Subcutaneous abdominal adipose tissue (tissue), 5 donors: Measurements from ENCODE around the gene DBT.

Experiments
- H3K27ac ChIP-seq: one replicate; pipeline ENCODE4 v1.7.0; 2013; ENCODE audit warnings: low read depth, mild to moderate bottlenecking, inconsistent platforms, low read length, moderate library complexity
- H3K27me3 ChIP-seq, 5 donors: one replicate each; pipeline ENCODE4 v1.7.0; 2013; ENCODE audit warnings: low read length in 5 of 5, inconsistent platforms in 1 of 5; ENCODE audit not compliant: control insufficient read depth in 5 of 5, insufficient read depth in 4 of 5
- H3K36me3 ChIP-seq, 5 donors: one replicate each; pipeline ENCODE4 v1.7.0; 2013; ENCODE audit warnings: low read length in 5 of 5; ENCODE audit not compliant: control insufficient read depth in 5 of 5, insufficient read depth in 5 of 5
- H3K4me1 ChIP-seq, 5 donors: one replicate each; pipeline ENCODE4 v1.7.0; 2013; ENCODE audit warnings: low read length in 5 of 5, mild to moderate bottlenecking in 3 of 5, moderate library complexity in 1 of 5; ENCODE audit not compliant: control insufficient read depth in 5 of 5, insufficient read depth in 5 of 5
- H3K4me3 ChIP-seq, 5 donors: one replicate each; pipeline ENCODE4 v1.7.0; 2013; ENCODE audit warnings: low read length in 5 of 5, low read depth in 1 of 5
- H3K9ac ChIP-seq, 5 donors: one replicate each; pipeline ENCODE4 v1.7.0; 2013; ENCODE audit warnings: low read length in 5 of 5, mild to moderate bottlenecking in 4 of 5, moderate library complexity in 3 of 5
- H3K9me3 ChIP-seq, 5 donors: one replicate each; pipeline ENCODE4 v1.7.0; 2013; ENCODE audit warnings: low read length in 5 of 5; ENCODE audit not compliant: control insufficient read depth in 5 of 5
- donor health status: healthy.
- donor health status: healthy.
- donor health status: healthy.
- donor health status: healthy.
- donor health status: healthy.

The DBT gene

DNA sequence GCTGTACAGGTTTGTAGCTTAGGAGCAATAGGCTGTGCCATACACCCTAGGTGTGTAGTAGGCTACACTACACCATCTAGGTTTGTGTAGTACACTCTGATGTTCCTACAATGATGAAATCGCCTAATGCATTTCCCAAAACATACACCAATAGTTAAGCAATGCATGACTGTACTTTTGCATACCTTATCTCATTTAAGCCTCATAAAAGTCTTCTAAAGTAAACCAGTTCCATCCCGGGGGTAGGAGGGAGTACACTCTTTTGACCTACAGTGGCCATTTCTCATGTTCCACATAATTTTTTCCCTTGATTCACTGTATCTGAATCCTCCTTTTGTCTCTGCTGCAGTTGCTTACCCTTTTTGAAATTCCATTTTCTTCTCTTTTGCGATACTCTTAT lies 104.5 kb downstream of the DBT start:
- Histone ChIP-seq H3K4me3 (no peak overlapping the region), H3K27ac (no peak overlapping the region), H3K9ac (no peak overlapping the region), H3K27me3 (no peaks in the 10 kb centered on the region), H3K9me3 (no peaks in the 10 kb centered on the region), H3K36me3 (peaks cover 60 to 83% (median 82%) of the 10 kb centered on the region in 5 donors), H3K4me1 (no peaks in the 10 kb centered on the region)

DNA sequence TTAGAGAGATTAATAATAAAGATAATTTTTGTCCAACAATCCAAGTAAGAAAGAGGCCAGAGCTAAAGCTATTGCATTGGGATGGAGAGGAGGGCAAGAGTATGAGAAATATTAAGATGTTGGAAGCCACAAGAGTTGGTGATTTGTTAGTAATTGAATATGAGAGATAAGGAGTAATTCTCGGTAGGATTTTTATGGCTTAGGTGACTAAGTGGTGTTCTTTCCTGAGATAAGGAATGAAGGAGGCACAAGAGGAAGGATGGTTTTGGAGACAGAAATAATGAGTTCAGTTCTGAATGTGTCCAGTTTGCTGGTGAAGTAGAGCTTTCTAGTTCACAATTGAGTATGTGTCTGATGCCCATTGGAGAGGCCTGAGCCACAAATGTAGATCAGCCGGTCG lies 107.3 kb downstream of the DBT start:
- peaks cover 70 to 97% (median 84%) of the 10 kb centered on the region in 5 donors for H3K36me3 ChIP-seq
- no peaks in the 10 kb centered on the region for H3K9me3 ChIP-seq
- H3K4me1 ChIP-seq, result no peaks in the 10 kb centered on the region
- no peaks in the 10 kb centered on the region for H3K27me3 ChIP-seq
- no peak overlapping the region for H3K4me3 ChIP-seq
- no peak overlapping the region for H3K9ac ChIP-seq
- no peak overlapping the region for H3K27ac ChIP-seq

DNA sequence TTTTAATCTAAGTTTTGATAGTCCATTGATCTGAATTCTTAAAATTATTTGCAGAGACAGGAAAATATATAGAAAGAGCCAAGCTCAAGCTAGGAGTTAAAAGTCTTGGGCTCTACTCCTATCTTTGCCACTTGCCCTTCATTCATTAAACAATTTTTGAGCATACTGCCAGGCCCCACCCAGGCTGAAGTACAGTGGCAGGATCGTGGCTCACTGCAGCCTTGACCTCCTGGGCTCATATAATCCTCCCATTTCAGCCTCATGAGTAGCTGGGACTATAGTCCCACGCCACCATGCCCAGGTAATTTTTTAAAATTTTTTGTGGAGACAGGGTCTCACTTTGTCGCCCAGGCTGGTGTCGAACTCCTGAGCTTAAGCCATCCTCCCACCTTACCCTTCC lies 108.4 kb downstream of the DBT start:
- H3K9me3 ChIP-seq, result no peaks in the 10 kb centered on the region
- H3K36me3 ChIP-seq, result peaks cover 69 to 93% (median 78%) of the 10 kb centered on the region in 5 donors
- H3K4me1 ChIP-seq, result no peaks in the 10 kb centered on the region
- no peaks in the 10 kb centered on the region for H3K27me3 ChIP-seq
- H3K4me3 ChIP-seq, result no peak overlapping the region
- H3K27ac ChIP-seq, result no peak overlapping the region
- H3K9ac ChIP-seq, result no peak overlapping the region

DNA sequence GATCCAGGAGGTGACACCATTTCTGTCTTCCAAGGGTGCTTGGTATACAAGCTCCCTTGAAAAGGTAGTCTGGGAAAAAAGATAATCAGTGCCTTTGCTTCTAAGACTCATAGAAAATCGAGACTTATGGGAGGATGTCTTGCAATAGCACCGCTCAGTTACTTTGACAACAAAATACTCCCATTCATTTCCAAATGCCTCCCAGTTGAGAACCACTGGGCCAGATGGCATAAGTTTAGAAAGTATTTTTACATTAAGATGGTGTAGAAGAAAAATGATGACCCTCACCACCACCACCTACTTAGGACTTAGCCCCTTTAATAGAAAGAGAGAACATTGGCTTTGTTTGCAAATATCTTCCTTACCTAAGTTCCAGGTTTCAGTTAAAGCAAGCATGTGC lies 112.0 kb downstream of the DBT start:
- Histone ChIP-seq H3K27me3 (no peaks in the 10 kb centered on the region), H3K4me3 (no peak overlapping the region), H3K9ac (no peak overlapping the region), H3K4me1 (peaks cover 2 to 12% (median 10%) of the 10 kb centered on the region in 5 donors), H3K9me3 (no peaks in the 10 kb centered on the region), H3K36me3 (peaks cover 40 to 59% (median 48%) of the 10 kb centered on the region in 5 donors), H3K27ac (no peak overlapping the region)
